GM23338 (cell line): Measurements from ENCODE around the gene LRRC8E. TPM values are rescaled to one million over a fixed set of nuclear protein-coding genes. Genes with fewer than 3 reads are reported as not detected.
A peak's percentile ranks its signal among the peaks of the same experiment; 100 is the strongest.

Experiments used
- ATAC-seq: fragments of 200-7000 bp; cut with Tn5 transposase; 3 replicates; pipeline ENCODE4 v1.9.1; 2020
- DNase-seq: peaks from one replicate; pipeline ENCODE4 v3.0.0-alpha.2; 2015; ENCODE audit warnings: low spot score
- H2AFZ ChIP-seq: fragments of 200-600 bp; sonication (generic); 2 replicates; pipeline ENCODE4 v1.8.0; 2016; ENCODE audit warnings: antibody characterized with exemption, mild to moderate bottlenecking, moderate library complexity
- H3F3A ChIP-seq: fragments of 200-600 bp; sonication (generic); replicated peaks from 2 replicates; pipeline ENCODE4 v1.8.0; 2017; ENCODE audit warnings: antibody characterized with exemption, mixed run types, low read depth
- H3K27ac ChIP-seq: fragments of 200-600 bp; sonication (generic); 2 replicates; pipeline ENCODE4 v1.6.1; 2016; ENCODE audit warnings: low read depth
- H3K27me3 ChIP-seq: fragments of 200-600 bp; sonication (generic); 2 replicates; pipeline ENCODE4 v1.8.0; 2016; ENCODE audit warnings: mild to moderate bottlenecking, mixed run types, moderate library complexity; ENCODE audit not compliant: insufficient read depth
- H3K36me3 ChIP-seq: fragments of 200-600 bp; sonication (generic); 2 replicates; pipeline ENCODE4 v1.8.0; 2016; ENCODE audit warnings: mild to moderate bottlenecking; ENCODE audit not compliant: insufficient read depth
- H3K4me1 ChIP-seq: fragments of 200-600 bp; sonication (generic); 2 replicates; pipeline ENCODE4 v1.8.0; 2016; ENCODE audit warnings: mild to moderate bottlenecking, moderate library complexity; ENCODE audit not compliant: insufficient read depth
- H3K4me2 ChIP-seq: fragments of 200-600 bp; sonication (generic); 2 replicates; pipeline ENCODE4 v1.7.1; 2017; ENCODE audit warnings: mixed run types
- H3K4me3 ChIP-seq: fragments of 200-600 bp; sonication (generic); 2 replicates; pipeline ENCODE4 v1.6.1; 2016; ENCODE audit warnings: mixed run types
- H3K79me2 ChIP-seq: fragments of 200-600 bp; sonication (generic); replicated peaks from 2 replicates; pipeline ENCODE4 v1.8.0; 2017; ENCODE audit warnings: mild to moderate bottlenecking; ENCODE audit not compliant: insufficient read depth
- H3K9me2 ChIP-seq: fragments of 200-600 bp; sonication (generic); 2 replicates; pipeline ENCODE4 v1.8.0; 2017; ENCODE audit not compliant: insufficient read depth
- H4K20me1 ChIP-seq: fragments of 200-600 bp; sonication (generic); replicated peaks from 2 replicates; pipeline ENCODE4 v1.8.0; 2017; ENCODE audit warnings: mild to moderate bottlenecking; ENCODE audit not compliant: insufficient read depth
- H3K27ac Mint-ChIP-seq: 2 replicates; pipeline ENCODE4 v1.8.0; 2020; ENCODE audit warnings: inconsistent platforms, mild to moderate bottlenecking, moderate library complexity, mixed read lengths
- H3K27me3 Mint-ChIP-seq: 3 replicates; pipeline ENCODE4 v1.8.0; 2022; ENCODE audit warnings: low read depth, mild to moderate bottlenecking, moderate library complexity, mixed read lengths, inconsistent platforms; ENCODE audit not compliant: insufficient read depth, poor library complexity
- H3K36me3 Mint-ChIP-seq: 3 replicates; pipeline ENCODE4 v1.8.0; 2021; ENCODE audit warnings: low read depth, mild to moderate bottlenecking, inconsistent platforms, moderate library complexity, mixed read lengths
- H3K4me1 Mint-ChIP-seq: 3 replicates; pipeline ENCODE4 v1.8.0; 2020; ENCODE audit warnings: mild to moderate bottlenecking, inconsistent platforms, mixed read lengths
- H3K4me3 Mint-ChIP-seq: 3 replicates; pipeline ENCODE4 v1.8.0; 2021; ENCODE audit warnings: moderate library complexity, mild to moderate bottlenecking, inconsistent platforms, mixed read lengths
- H3K9me3 Mint-ChIP-seq: 3 replicates; pipeline ENCODE4 v1.8.0; 2020; ENCODE audit warnings: moderate library complexity, mild to moderate bottlenecking, inconsistent platforms, mixed read lengths
- EZH2phosphoT487 ChIP-seq: fragments of 200-600 bp; sonication (generic); IDR thresholded peaks from one replicate; pipeline ENCODE4 v1.8.1; 2018; ENCODE audit warnings: antibody characterized with exemption; ENCODE audit not compliant: unreplicated experiment
- STAT1 ChIP-seq: IDR thresholded peaks from one replicate; pipeline ENCODE4 v1.6.1; 2016; ENCODE audit warnings: antibody characterized with exemption; ENCODE audit not compliant: unreplicated experiment
- polyA plus RNA-seq: library from polyadenylated mRNA; unstranded; fragments of >200 nt; fragmentation: Nextera tagmentation; extraction: Ambion mirVana; gene quantifications from 2 replicates; pipeline ENCODE4 v1.2.1, GENCODE V29; 2016
- total RNA-seq: library from RNA; depleted of rRNA; stranded (reverse); fragments of >200 nt; shearing (Covaris generic); gene quantifications from 2 replicates; pipeline ENCODE4 v1.2.3, GENCODE V29; 2014
- TF ChIP-seq, protein P1 (sequence below): IDR thresholded peaks from 2 replicates; pipeline ENCODE4 v1.6.1; 2016; ENCODE audit warnings: antibody characterized with exemption
- TF ChIP-seq, protein P2 (sequence below): fragments of 250-450 bp; sonication (Bioruptor Pico); IDR thresholded peaks from 2 replicates; pipeline ENCODE4 v1.5.0; 2020; ENCODE audit warnings: mild to moderate bottlenecking, moderate library complexity
- TF ChIP-seq, protein P3 (sequence below): IDR thresholded peaks from one replicate; pipeline ENCODE4 v1.6.1; 2018; ENCODE audit warnings: antibody characterized with exemption; ENCODE audit not compliant: unreplicated experiment

The LRRC8E gene
- total and polyA plus RNA-seq, 2 experiments from 2014 or later: 0.29 to 4.8 TPM

DNA sequence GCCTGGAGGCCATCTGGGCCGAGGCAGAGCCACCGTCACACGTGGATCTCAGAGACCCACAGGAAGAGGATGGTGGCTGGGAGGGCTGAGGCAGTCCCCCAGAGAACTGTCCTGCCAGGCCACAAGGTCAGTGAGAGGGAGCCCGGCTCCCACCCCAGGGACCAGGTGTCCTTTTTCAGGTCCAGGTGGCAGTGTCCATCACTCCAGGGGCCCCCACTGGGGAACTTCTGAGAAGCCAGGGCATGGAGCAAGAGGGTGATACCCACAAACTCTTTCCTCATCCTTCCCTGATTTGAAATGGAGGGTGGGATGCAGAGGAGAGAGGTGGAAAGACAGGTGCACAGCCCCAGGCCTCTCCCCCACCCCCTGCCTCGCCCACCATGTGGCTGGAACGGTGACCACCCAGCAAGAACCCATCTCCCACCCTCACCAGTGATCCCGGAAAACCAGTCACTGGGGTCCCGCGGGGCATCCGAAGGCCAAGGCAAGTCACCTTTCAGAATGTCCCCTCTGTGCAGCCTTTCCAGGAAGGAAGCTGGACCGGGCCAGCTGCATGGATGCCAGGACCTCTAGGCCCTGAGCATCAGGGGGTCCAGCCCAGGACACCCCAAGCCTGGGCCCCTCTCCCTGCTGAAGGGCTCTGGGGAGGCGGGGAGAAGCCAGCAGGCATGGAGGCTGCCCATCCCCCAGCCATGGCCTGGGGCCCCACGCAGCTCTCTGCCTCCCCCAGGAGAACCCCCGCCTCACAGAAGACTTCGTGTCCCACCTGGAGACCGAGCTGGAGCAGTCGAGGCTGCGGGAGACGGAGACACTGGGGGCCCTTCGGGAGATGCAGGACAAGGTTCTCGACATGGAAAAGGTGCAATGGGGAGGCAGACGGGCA lies 28.2 kb upstream of the LRRC8E start:
- DNase-seq (no peak), ATAC-seq (no peak)
- Mint-ChIP-seq H3K4me1 (peaks cover 32% of the 10 kb centered on the region), H3K9me3 (no peaks in the 10 kb centered on the region), H3K4me3 (no peak overlapping the region), H3K27me3 (peaks cover 39% of the 10 kb centered on the region), H3K27ac (no peak overlapping the region), H3K36me3 (no peaks in the 10 kb centered on the region)
- H3K4me1 ChIP-seq: peaks cover 30% of the 10 kb centered on the region
- H3K79me2 ChIP-seq: no peaks in the 10 kb centered on the region
- no peak overlapping the region for H2AFZ ChIP-seq
- peak overlapping the region; percentile 38; the same call in 1 of the 2 replicates for H3K4me2 ChIP-seq
- H3K27ac ChIP-seq: no peak overlapping the region
- H4K20me1 ChIP-seq: no peaks in the 10 kb centered on the region
- H3K9me2 ChIP-seq: no peaks in the 10 kb centered on the region
- no peaks in the 10 kb centered on the region for H3K36me3 ChIP-seq
- H3F3A ChIP-seq: 0 out of 2 replicates have a peak, but pooled peaks cover 6% of the 10 kb centered on the region
- H3K27me3 ChIP-seq: peaks cover 34% of the 10 kb centered on the region
- TF ChIP-seq, protein P1, sequence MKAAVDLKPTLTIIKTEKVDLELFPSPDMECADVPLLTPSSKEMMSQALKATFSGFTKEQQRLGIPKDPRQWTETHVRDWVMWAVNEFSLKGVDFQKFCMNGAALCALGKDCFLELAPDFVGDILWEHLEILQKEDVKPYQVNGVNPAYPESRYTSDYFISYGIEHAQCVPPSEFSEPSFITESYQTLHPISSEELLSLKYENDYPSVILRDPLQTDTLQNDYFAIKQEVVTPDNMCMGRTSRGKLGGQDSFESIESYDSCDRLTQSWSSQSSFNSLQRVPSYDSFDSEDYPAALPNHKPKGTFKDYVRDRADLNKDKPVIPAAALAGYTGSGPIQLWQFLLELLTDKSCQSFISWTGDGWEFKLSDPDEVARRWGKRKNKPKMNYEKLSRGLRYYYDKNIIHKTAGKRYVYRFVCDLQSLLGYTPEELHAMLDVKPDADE: no peak
- H3K4me3 ChIP-seq: no peak overlapping the region

DNA sequence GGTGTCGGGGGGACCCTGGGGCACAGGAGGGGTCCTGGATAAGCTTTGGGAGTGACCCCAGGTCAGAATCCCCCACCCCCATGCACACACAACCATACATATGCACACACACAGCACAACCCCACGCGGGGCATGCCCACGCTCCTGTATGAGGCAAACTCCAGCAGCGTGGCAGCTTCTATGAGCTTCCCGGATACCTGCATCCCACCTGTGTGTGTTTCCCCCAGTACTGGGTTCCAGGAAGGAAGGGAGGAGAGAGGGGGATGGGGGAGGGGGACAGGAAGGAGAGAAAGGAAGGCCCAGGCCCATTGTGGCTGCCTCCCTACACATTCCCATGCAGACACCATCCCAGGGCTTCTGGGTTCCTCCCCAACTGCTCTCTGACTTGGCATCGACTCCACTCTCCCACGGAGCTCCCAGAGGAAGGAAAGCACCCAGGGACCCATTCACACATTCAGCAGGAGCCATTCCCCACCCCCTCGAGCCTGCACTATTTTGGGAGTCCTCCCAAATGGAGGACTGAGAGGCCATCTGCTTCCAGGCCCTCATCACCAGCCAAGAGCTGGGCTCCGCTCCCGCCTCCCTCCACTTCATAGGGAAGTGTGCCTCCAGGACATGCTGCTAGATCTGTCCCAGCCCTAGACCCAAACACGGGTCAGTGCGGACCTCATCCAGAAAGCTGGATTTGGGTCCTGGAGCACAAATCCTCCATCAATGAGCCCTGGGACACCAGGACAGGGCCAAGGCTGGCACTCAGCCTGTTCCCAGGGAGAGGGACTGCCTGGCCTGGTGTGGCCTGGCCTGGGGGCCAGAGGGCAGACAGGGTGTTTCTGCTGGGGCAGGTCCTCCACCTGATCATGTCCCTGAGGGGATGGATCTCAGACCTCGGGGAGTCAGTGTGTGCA lies 27.3 kb upstream of the LRRC8E start:
- peak overlapping the region; percentile 79; the same call in 2 of the 3 replicates for H3K4me3 Mint-ChIP-seq
- H3K4me2 ChIP-seq: peak overlapping the region; percentile 86

More for the DNA sequence above, 27.3 kb upstream of the LRRC8E start:
- no peaks in the 10 kb centered on the region for H3K9me3 Mint-ChIP-seq
- no peaks in the 10 kb centered on the region for H3K36me3 ChIP-seq
- peaks cover 34% of the 10 kb centered on the region for H3K4me1 Mint-ChIP-seq
- no peaks in the 10 kb centered on the region for H3K9me2 ChIP-seq
- H3K27ac ChIP-seq: no peak overlapping the region
- DNase-seq (peak; percentile 56), ATAC-seq (no peak)
- peaks cover 42% of the 10 kb centered on the region for H3K27me3 Mint-ChIP-seq
- no peak overlapping the region for H3K27ac Mint-ChIP-seq
- 0 out of 2 replicates have a peak, but pooled peaks cover 6% of the 10 kb centered on the region for H3F3A ChIP-seq
- H2AFZ ChIP-seq: no peak overlapping the region
- H3K79me2 ChIP-seq: no peaks in the 10 kb centered on the region
- TF ChIP-seq, protein P1: no peak
- no peak for TF ChIP-seq STAT1
- TF ChIP-seq, protein P2, sequence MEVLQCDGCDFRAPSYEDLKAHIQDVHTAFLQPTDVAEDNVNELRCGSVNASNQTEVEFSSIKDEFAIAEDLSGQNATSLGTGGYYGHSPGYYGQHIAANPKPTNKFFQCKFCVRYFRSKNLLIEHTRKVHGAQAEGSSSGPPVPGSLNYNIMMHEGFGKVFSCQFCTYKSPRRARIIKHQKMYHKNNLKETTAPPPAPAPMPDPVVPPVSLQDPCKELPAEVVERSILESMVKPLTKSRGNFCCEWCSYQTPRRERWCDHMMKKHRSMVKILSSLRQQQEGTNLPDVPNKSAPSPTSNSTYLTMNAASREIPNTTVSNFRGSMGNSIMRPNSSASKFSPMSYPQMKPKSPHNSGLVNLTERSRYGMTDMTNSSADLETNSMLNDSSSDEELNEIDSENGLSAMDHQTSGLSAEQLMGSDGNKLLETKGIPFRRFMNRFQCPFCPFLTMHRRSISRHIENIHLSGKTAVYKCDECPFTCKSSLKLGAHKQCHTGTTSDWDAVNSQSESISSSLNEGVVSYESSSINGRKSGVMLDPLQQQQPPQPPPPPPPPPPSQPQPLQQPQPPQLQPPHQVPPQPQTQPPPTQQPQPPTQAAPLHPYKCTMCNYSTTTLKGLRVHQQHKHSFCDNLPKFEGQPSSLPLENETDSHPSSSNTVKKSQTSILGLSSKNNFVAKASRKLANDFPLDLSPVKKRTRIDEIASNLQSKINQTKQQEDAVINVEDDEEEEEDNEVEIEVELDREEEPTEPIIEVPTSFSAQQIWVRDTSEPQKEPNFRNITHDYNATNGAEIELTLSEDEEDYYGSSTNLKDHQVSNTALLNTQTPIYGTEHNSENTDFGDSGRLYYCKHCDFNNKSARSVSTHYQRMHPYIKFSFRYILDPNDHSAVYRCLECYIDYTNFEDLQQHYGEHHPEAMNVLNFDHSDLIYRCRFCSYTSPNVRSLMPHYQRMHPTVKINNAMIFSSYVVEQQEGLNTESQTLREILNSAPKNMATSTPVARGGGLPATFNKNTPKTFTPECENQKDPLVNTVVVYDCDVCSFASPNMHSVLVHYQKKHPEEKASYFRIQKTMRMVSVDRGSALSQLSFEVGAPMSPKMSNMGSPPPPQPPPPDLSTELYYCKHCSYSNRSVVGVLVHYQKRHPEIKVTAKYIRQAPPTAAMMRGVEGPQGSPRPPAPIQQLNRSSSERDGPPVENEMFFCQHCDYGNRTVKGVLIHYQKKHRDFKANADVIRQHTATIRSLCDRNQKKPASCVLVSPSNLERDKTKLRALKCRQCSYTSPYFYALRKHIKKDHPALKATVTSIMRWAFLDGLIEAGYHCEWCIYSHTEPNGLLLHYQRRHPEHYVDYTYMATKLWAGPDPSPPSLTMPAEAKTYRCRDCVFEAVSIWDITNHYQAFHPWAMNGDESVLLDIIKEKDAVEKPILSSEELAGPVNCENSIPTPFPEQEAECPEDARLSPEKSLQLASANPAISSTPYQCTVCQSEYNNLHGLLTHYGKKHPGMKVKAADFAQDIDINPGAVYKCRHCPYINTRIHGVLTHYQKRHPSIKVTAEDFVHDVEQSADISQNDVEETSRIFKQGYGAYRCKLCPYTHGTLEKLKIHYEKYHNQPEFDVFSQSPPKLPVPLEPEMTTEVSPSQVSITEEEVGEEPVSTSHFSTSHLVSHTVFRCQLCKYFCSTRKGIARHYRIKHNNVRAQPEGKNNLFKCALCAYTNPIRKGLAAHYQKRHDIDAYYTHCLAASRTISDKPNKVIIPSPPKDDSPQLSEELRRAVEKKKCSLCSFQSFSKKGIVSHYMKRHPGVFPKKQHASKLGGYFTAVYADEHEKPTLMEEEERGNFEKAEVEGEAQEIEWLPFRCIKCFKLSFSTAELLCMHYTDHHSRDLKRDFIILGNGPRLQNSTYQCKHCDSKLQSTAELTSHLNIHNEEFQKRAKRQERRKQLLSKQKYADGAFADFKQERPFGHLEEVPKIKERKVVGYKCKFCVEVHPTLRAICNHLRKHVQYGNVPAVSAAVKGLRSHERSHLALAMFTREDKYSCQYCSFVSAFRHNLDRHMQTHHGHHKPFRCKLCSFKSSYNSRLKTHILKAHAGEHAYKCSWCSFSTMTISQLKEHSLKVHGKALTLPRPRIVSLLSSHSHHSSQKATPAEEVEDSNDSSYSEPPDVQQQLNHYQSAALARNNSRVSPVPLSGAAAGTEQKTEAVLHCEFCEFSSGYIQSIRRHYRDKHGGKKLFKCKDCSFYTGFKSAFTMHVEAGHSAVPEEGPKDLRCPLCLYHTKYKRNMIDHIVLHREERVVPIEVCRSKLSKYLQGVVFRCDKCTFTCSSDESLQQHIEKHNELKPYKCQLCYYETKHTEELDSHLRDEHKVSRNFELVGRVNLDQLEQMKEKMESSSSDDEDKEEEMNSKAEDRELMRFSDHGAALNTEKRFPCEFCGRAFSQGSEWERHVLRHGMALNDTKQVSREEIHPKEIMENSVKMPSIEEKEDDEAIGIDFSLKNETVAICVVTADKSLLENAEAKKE (CRISPR knock-in tag): no peak
- TF ChIP-seq EZH2phosphoT487: no peak
- TF ChIP-seq, protein P3, sequence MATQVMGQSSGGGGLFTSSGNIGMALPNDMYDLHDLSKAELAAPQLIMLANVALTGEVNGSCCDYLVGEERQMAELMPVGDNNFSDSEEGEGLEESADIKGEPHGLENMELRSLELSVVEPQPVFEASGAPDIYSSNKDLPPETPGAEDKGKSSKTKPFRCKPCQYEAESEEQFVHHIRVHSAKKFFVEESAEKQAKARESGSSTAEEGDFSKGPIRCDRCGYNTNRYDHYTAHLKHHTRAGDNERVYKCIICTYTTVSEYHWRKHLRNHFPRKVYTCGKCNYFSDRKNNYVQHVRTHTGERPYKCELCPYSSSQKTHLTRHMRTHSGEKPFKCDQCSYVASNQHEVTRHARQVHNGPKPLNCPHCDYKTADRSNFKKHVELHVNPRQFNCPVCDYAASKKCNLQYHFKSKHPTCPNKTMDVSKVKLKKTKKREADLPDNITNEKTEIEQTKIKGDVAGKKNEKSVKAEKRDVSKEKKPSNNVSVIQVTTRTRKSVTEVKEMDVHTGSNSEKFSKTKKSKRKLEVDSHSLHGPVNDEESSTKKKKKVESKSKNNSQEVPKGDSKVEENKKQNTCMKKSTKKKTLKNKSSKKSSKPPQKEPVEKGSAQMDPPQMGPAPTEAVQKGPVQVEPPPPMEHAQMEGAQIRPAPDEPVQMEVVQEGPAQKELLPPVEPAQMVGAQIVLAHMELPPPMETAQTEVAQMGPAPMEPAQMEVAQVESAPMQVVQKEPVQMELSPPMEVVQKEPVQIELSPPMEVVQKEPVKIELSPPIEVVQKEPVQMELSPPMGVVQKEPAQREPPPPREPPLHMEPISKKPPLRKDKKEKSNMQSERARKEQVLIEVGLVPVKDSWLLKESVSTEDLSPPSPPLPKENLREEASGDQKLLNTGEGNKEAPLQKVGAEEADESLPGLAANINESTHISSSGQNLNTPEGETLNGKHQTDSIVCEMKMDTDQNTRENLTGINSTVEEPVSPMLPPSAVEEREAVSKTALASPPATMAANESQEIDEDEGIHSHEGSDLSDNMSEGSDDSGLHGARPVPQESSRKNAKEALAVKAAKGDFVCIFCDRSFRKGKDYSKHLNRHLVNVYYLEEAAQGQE: no peak
- peaks cover 34% of the 10 kb centered on the region for H3K4me1 ChIP-seq
- no peaks in the 10 kb centered on the region for H4K20me1 ChIP-seq
- H3K4me3 ChIP-seq: peak overlapping the region; percentile 65; the same call in 1 of the 2 replicates
- H3K27me3 ChIP-seq: peaks cover 43% of the 10 kb centered on the region
- no peaks in the 10 kb centered on the region for H3K36me3 Mint-ChIP-seq
